HG03460 (cell line): Measurements from ENCODE around the gene OR3A2.
"Not testable (repeated sequence)": the region's sequence is repeated elsewhere in the genome, so short reads cannot be mapped to it uniquely, and the experiment has no call there.

ENCODE experiments used
- ATAC-seq: cut with Tn5 transposase; IDR thresholded peaks from one replicate; pipeline ENCODE4 v1.9.1; 2021; ENCODE audit not compliant: unreplicated experiment

Gene OR3A2

DNA sequence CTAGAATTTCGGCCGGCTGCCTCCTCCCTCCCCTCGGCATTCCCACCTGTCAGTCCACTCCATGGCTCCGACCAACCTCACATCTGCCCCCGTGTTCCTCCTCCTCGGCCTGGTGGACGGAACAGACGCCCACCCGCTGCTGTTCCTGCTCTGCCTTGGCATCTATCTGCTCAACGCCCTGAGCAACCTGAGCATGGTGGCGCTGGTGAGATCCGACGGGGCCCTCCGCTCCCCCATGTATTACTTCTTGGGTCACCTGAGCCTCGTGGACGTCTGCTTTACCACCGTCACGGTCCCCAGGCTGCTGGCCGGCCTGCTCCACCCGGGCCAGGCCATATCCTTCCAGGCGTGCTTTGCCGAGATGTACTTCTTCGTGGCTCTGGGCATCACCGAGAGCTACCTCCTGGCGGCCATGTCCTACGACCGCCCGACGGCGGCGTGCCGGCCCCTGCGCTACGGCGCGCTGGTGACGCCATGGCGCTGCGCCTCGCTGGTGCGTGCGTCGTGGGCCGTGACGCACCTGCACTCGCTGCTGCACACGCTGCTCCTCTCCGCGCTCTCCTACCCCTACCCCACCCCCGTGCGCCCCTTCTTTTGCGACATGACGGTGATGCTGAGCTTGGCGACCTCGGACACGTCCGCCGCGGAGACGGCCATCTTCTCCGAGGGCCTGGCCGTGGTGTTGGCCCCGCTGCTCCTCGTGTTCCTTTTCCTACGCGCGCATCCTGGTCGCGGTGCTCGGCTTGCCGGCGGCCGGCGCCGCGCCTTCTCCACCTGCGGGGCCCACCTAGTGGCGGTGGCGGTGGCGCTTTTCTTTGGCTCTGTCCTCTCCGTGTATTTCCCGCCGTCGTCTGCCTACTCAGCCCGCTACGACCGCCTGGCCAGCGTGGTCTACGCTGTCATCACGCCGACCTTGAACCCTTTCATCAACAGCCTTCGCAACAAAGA, at the start of gene OR3A2:
Gene OR3A2, minus strand, starts transcription at position 440 of the 948 bp plus-strand sequence.
- no peak for ATAC-seq

DNA sequence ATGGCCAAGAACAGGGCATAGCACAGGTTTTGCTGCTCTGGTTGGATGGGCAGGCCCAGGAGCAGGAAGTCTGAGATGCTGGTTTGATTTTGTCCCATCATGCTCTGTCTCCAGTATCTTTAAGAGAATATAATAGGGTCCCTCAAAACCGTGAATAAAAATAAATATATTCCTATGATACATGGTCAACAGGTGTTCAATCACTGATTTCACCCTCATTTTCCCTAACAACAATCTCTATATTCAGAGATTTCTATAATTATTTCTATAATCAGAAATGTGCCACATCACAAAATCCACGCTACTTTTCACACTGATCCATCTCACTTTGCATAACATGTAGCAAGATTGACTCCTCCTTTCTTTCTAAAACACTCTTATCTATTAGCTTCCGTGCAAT, 47.6 kb upstream of the OR3A2 start, which contains the start of gene OR1E2:
Gene OR1E2, minus strand, starts transcription at position 101 of the 400 bp plus-strand sequence. Its CDS starts 0 bp downstream, at position 101.
- no peak for ATAC-seq

DNA sequence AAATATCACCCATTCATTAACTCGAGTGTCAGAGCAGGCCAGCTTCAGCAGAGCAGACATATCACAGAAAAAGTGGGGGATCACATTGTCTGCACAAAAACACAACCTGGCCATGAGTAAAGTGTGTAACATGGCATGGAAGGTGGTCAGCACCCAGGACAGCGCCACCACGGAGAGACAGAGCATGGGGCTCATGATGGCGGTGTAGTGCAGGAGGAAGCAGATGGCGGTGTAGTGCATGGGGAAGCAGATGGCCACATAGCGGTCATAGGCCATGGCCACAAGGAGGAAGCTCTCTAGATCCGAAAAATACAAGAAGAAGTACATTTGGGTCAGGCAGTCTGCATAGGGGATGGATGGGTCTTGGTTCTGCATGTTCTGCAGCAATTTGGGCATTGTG, 47.1 kb upstream of the OR3A2 start:
- not testable (repeated sequence) for ATAC-seq

DNA sequence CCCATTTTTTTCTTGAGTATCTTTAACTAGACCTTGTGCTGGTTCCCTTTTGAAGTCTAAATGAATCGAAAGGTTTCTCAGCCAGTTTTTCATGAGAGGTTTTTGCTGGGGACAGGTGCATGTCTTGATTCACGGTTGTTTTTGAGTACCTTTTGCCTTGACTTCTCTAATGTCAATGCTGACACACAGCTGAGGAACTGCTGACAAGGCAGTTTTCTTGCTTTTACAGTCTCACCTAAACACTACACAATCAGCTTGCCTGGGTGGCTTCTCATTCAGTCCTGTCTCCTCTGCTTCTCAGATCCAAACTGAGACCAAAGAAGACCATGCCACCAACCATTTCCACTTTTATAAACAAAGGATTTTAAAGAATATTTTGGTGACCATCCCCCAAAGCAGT, 32.1 kb upstream of the OR3A2 start:
- no peak for ATAC-seq

DNA sequence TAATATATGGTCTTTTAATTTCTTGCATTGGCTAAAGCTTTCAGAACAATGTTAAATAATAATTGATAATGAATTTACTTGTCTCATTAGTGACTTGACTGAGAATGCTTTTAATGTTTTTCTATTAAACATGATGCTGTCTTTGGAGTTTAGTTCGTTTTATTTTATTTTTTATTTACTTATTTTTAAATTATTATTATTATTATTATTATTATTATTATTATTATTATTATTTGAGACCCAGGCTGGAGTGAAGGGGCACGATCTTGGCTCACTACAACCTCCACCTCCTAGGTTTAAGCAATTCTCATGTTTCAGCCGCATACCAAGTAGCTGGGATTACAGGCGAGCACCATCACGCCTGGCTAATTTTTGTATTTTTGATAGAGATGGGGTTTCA, 29.5 kb upstream of the OR3A2 start:
- ATAC-seq: no peak

DNA sequence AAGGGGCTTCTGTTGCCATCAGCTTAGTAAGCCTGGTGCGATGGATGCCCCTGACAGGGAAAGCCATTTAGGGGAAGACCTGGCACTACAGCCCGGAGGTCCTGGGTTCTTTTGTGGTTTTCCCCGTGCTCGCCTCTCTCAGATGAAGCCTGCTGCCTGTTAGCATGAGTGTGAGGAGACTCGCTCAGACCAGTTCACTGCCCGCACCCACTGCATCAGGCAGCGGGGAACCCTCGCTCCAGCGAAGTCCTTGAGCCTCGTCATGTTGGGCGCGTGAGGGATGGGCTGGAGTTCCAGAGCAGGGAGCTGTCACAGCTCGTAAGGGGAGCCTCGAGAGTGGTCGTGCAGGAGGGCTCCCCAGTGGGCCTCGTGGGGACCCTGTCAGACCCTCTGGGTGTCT, 26.1 kb upstream of the OR3A2 start:
- not testable (repeated sequence) for ATAC-seq

DNA sequence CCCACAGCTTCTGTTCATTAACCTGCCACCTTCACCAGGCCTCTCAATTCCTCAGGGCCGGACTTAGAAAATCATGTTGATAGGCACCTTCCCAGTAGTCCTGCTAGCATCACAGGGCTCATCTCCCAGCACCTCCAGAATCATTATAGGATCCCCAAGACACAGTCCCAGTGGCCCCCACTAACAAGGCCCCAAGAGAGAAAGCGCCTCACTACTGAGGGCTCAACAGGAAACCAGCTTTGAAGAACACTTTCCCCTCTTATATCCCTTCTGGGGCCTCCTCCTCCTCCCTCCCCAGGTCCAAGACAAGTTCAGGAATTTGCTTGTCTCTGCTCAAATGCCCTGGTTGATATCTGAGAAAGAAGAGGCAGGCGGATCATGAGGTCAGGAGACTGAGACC, 25.0 kb upstream of the OR3A2 start, which contains the start of gene OR3A3:
Gene OR3A3, plus strand, starts transcription at position 301 of the 400 bp plus-strand sequence.
- ATAC-seq: no peak

DNA sequence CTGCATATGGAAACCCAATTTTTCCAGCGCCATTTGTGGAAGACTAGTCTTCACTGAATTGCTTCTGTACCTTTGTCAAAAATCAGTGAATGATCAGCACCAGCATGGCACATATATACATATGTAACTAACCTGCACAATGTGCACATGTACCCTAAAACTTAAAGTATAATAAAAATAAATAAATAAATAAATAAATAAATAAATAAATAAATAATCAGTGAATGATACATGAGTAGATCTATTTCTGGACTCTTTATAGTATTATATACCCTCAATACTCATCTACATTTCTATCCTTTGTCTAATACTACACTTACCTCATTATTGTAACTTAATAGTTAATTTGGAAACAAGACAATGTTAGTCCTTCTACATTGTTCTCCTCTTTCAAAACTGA, 17.7 kb upstream of the OR3A2 start:
- not testable (repeated sequence) for ATAC-seq

DNA sequence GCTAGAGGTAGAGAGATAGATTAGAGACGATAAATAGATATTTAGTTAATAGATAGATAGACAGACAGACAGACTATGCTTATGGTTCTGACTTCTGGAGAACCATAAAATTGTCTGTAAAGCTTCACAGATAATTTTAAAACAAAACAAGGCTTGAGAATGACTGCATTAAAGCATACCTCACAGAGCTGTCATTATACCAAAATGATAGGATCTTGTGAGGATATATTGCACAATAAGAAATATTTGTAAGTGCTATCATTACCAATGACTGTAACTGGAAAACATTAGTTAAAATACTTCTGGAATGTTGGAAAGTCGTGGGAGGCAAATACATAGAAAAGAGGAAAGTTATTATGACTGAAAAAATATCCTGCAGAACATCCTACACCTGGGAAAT, 15.7 kb upstream of the OR3A2 start:
- ATAC-seq: no peak

DNA sequence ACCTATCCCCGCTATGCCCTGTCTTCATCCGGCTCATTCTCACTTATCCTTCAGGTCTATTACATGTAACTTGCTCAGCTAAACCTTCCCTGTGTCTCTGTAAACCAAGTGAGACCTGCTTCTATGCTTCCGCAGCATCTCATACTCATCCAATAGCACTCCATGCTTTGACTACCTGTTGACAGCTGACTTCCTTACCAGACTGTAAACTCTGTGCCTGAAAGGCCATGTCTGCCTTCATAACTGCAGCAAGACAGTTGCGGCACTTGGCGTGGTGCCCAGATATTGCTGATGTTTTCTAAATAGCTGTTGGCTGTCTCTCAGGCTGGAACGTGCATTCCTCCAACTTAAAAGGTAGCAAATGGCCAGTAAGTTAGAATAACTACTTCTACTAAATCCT, 13.9 kb upstream of the OR3A2 start:
- no peak for ATAC-seq

DNA sequence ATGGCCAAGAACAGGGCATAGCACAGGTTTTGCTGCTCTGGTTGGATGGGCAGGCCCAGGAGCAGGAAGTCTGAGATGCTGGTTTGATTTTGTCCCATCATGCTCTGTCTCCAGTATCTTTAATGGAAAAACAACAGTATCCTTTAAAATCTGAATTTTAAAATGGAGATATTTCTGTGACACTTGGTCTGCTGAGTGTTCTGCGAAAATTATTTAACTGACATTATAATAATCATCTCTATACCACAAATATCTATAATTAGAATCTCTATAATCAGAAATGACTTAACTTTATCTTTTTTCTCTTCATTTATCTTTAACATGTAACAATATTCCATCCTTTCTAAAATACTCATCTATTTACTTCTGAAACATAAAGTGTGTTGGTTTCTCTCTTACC, 12.2 kb upstream of the OR3A2 start, which contains the start of gene OR1E1:
Gene OR1E1, minus strand, starts transcription at position 101 of the 400 bp plus-strand sequence. Its CDS starts 0 bp downstream, at position 101.
- ATAC-seq: no peak

DNA sequence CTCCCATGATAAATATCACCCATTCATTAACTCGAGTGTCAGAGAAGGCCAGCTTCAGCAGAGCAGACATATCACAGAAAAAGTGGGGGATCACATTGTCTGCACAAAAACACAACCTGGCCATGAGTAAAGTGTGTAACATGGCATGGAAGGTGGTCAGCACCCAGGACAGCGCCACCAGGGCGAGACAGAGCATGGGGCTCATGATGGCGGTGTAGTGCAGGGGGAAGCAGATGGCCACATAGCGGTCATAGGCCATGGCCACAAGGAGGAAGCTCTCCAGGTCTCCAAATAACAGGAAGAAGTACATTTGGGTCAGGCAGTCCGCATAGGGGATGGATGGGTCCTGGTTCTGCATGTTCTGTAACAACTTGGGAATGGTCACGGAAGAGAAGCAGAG, 11.7 kb upstream of the OR3A2 start:
- not testable (repeated sequence) for ATAC-seq

DNA sequence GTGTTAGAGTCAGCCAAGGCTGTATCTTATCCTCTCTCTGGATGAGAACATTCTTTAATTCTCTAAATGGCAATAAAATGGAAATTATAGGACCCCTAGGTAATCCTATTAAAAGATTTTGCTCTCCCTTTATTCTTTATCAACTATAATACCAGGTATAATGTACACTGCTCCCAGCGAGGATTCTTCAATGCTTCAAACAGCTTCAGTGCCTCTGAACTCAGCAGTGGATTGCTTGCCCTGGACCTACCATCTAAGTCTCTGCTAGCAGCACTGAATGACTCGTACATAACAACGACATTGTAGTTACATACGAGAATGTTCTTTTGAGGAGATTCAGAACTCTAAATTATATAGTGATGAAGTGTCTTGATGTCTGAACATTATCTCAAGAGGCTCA, 3.7 kb upstream of the OR3A2 start:
- no peak for ATAC-seq

DNA sequence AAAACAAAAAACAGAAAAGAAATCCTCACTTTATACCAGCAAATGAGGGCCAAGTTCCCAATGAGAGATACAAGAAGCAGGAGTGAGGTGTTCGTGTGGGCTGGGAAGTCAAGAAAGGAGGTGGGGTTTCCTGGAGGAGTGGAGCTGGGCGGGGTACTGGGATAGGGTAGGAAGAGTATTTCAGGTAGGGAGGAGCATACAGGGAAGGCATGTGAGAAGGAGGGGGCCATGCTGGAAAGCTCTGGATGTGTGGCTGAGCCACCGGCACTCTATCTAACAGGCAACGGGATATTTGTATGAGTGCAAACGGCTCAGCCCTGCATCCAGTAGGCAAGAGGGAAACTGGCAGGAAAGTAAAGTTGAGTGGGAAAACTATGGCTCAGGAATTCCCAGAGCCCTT, 4.2 kb downstream of the OR3A2 start:
- ATAC-seq: no peak

DNA sequence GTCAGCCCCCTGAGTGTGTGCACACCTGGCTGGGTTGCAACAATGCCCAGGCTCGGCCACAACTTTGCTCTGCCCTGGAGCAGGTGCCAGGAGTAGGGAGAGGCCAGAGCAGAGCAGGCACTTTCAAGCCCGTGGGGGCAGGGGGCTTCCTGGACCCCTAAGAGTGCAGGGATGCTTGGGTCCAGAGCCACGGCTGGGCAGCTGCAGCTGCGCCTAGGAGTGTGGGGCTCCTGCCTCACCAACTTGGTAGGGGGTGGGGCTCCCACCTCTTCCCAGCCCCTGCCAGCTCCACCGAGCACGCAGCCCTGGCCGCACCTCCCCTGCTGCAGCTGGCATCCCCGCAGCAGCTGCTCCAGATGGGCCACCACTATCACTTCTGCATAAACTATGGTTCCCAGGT, 7.8 kb downstream of the OR3A2 start:
- no peak for ATAC-seq

DNA sequence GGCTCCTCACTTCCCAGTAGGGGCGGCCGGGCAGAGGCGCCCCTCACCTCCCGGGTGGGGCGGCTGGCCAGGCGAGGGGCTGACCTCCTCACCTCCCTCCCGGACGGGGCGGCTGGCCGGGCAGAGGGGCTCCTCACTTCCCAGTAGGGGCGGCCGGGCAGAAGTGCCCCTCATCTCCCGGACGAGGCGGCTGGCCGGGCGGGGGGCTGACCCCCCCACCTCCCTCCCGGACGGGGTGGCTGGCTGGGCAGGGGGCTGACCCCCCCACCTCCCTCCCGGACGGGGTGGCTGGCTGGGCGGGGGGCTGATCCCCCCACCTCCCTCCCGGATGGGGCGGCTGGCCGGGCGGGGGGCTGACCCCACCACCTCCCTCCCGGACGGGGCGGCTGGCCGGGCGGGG, 14.9 kb downstream of the OR3A2 start:
- ATAC-seq: not testable (repeated sequence)

DNA sequence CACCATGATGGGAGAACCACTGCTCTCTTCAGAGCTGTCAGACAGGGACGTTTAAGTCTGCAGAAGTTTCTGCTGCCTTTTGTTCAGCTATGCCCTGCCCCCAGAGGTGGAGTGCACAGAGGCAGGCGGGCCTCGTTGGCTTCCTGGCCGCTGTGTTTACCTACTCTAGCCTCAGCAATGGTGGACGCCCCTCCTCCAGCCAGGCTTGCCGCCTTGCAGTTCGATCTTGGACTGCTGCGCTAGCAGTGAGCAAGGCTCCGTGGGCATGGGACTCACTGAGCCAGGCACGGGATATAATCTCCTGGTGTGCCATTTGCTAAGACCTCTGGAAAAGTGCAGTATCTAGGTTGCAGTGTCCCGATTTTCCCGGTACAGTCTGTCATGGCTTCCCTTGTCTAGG, 43.3 kb downstream of the OR3A2 start:
- not testable (repeated sequence) for ATAC-seq

DNA sequence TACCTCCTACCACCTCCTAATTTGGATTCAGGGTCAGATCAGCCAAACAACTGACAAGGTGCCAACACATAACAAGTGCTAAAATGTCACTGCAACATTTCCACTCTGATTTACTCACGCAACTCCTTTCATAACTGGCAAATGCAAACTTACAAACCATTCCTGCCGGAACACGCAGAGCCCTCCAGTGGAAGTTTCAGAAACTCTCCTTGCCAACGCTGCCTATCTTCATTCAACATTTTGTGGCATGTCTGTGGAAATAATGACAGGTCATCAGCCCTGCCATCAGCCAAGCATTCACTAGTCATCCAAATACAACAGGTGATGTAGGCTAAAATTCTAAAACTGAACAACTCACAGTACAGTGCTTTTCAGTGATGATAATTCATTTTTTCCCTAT, 50.2 kb downstream of the OR3A2 start:
- ATAC-seq: no peak

DNA sequence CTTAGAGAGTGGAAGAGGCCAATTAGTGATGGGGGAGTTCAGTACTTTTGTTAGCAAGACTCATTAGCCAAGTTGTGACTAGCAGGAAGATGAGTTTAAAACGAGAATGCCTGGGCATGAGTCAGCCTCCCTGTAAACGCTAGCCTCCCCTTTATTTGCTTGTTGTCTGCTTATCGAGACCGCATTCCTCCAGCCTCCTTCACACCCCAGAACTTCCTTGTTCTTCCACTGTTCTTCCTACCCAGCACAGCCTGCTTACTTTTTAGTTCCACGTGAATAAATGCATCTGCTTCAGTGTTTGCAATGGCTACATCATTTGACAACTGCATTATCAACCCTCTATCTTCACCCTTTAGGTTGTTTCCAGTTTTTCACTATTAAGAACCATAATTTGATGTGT, 67.8 kb downstream of the OR3A2 start:
- ATAC-seq: no peak

DNA sequence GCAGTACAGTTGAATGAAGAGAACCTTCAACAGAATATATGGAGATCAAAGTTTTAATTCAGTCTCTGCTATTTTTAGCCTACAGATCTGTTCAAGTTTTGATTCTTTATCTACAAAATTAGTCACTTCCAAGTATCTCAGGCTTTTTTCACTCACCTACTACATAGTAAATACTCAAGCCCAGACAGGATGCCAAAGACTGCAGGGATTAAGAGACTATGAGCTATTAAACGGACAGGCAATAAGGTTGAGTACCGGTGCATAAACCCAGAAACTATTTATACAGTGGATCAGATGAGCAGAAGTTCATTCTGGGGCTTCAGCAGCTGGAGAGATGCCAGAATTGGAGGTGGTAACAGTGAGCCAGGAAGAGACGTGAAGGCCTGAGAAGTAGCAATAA, 69.3 kb downstream of the OR3A2 start:
- ATAC-seq: no peak

DNA sequence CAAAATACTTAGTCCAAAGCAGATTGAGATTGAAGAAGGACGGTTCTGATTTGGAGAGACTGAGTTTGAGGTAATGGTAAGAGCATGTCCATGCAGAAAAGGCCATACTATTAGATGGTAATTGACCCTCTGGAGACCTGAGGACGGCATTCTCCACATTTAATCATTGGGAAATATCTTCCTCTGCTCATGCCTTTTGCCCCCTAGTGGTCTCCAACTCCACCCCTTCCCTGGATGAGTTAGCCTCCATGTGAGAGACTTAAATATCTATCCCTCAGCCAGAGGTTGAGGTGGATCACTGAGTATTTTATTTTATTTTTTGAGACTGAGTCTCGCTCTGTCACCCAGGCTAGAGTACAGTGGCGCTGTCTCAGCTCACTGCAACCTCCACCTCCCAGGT, 77.5 kb downstream of the OR3A2 start:
- no peak for ATAC-seq

DNA sequence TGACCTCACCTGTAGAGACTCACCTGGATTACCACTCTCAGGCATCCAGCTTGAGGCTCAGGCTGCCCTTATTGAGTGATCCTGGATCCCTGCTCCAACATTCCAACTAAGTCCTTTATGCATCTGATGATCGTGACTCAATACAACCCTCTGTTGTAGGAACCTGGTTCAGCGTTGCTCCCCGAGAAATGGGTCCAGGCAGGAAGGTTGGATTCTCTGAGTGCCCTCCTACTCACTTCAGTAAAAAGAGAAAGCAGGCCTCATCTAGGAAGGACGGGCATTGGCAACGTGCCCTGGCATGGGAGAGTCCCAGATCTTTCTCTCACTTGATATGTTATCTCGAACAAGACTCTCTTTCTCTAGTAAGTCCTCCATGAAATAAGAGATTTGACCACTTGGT, 87.8 kb downstream of the OR3A2 start, which contains the start of gene OR3A1:
Gene OR3A1, minus strand, starts transcription at position 101 of the 400 bp plus-strand sequence. CDS start 5,778 bp downstream, outside the sequence.
- ATAC-seq: no peak
